ENCODE measurements around the gene CDH13.

Gene CDH13

GRCh38 chr16:83085660-83086059 is 458.9 kb downstream of the CDH13 start:
- no peaks in the 10 kb centered on the region; the same call in 1 of the 2 replicates for H3K4me1 ChIP-seq (ENCODE audit: control insufficient read depth, insufficient read depth, low read length)
- H3K27me3 ChIP-seq (ENCODE audit: control insufficient read depth, insufficient read depth, low read length) = no peaks in the 10 kb centered on the region
- H3K4me3 ChIP-seq (ENCODE audit: low read depth, low read length) = no peak overlapping the region
- H3K27ac ChIP-seq (ENCODE audit: low read depth, low read length) = no peak overlapping the region
- peaks cover 6% of the 10 kb centered on the region; the same call in 1 of the 2 replicates for H3K9me3 ChIP-seq (ENCODE audit: control insufficient read depth, insufficient read depth, low read depth, low read length)
- H3K36me3 ChIP-seq (ENCODE audit: control insufficient read depth, insufficient read depth, low read length) = no peaks in the 10 kb centered on the region
- no peak overlapping the region for H3K9ac ChIP-seq (ENCODE audit: low read length)

DNA sequence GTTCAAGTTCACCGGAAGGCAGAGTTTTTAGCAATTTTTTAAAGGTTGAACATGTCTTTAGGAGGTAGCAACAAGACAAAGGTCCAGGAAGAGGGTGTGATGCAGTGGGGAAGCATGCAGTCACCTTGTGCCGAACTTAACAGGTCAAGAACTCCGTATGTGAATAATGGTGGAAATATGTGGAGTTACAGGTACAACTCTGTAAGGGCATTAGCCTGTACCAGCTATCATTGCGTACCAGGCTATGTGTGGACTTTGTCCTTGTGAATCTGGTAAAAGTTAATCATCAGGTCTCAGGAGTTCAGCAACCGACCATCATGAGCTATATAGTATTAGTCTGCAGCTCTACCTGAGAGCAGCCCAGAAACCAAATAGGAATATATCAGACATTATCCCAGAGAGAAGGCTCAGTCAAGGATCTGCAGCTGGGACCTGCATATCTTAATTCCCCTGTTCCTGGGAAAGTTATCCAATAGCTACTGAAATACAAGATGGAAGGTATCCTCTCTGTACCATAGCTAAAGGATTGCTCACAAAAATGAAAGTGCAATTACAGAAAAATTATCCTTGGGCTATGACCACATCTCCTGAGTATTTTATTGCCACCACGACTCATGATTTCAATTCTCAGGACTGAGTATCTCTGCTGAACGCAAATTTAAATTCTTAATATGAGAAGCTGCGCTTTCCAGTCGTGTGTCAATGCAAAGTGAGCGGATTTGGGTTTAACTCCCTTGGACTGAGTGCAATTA is 469.3 kb downstream of the CDH13 start:
- H3K9me3 ChIP-seq (ENCODE audit: control insufficient read depth, insufficient read depth, low read depth, low read length) = 0 out of 2 replicates have a peak, but pooled peaks cover 9% of the 10 kb centered on the region
- H3K27me3 ChIP-seq (ENCODE audit: control insufficient read depth, insufficient read depth, low read length) = no peaks in the 10 kb centered on the region
- H3K4me1 ChIP-seq (ENCODE audit: control insufficient read depth, insufficient read depth, low read length) = no peaks in the 10 kb centered on the region
- H3K36me3 ChIP-seq (ENCODE audit: control insufficient read depth, insufficient read depth, low read length) = no peaks in the 10 kb centered on the region
- no peak overlapping the region for H3K9ac ChIP-seq (ENCODE audit: low read length)
- no peak overlapping the region for H3K27ac ChIP-seq (ENCODE audit: low read depth, low read length)
- no peak overlapping the region for H3K4me3 ChIP-seq (ENCODE audit: low read depth, low read length)

DNA sequence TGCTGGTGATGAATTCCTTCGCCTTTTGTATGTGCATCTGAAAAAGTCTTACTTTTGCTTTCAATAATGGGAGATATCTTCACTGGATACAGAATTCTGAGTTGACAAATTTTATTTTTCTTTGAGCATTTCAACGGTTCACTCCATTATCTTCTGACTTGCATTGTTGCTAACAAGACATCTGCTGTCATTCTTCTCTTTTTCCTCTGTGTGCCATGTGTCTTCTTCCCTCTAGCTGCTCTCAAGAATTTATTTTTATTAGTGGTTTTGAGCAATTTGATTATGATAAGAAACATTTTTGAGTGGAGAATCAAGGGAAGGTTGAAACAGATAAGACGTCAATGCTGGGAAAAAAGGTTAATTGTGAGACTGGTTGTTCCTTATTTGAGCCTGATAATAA is 471.8 kb downstream of the CDH13 start:
- Histone ChIP-seq H3K9me3 (ENCODE audit: control insufficient read depth, insufficient read depth, low read depth, low read length) (peaks cover 19% of the 10 kb centered on the region; the same call in 1 of the 2 replicates), H3K27me3 (ENCODE audit: control insufficient read depth, insufficient read depth, low read length) (no peaks in the 10 kb centered on the region), H3K4me1 (ENCODE audit: control insufficient read depth, insufficient read depth, low read length) (no peaks in the 10 kb centered on the region), H3K9ac (ENCODE audit: low read length) (no peak overlapping the region), H3K36me3 (ENCODE audit: control insufficient read depth, insufficient read depth, low read length) (no peaks in the 10 kb centered on the region), H3K27ac (ENCODE audit: low read depth, low read length) (no peak overlapping the region), H3K4me3 (ENCODE audit: low read depth, low read length) (no peak overlapping the region)

DNA sequence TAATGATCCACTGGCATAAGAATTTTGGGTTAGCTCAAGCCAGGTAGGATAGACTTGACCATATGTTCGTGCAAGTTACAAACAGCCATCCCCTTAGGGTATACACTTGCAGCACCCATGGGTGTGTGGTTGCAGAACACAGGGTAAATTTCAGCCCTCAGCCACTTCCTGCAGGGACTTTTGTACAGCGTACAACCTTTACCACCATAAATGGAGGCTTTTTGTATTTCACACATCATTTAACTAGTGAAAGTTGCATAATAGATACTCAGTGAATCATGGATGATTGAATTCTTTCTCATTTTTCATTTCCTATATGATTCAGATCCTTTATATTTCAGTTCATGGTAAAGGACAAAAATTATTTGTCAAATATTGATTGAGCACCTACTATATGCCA is 473.9 kb downstream of the CDH13 start:
- no peak overlapping the region for H3K4me3 ChIP-seq (ENCODE audit: low read depth, low read length)
- peaks cover 19% of the 10 kb centered on the region; the same call in 1 of the 2 replicates for H3K9me3 ChIP-seq (ENCODE audit: control insufficient read depth, insufficient read depth, low read depth, low read length)
- H3K9ac ChIP-seq (ENCODE audit: low read length) = no peak overlapping the region
- no peaks in the 10 kb centered on the region for H3K27me3 ChIP-seq (ENCODE audit: control insufficient read depth, insufficient read depth, low read length)
- no peak overlapping the region for H3K27ac ChIP-seq (ENCODE audit: low read depth, low read length)
- no peaks in the 10 kb centered on the region for H3K4me1 ChIP-seq (ENCODE audit: control insufficient read depth, insufficient read depth, low read length)
- H3K36me3 ChIP-seq (ENCODE audit: control insufficient read depth, insufficient read depth, low read length) = no peaks in the 10 kb centered on the region

- Histone ChIP-seq H3K27ac (ENCODE audit: low read depth, low read length) (no peak overlapping the region), H3K4me1 (ENCODE audit: control insufficient read depth, insufficient read depth, low read length) (no peaks in the 10 kb centered on the region), H3K9me3 (ENCODE audit: control insufficient read depth, insufficient read depth, low read depth, low read length) (peaks cover 19% of the 10 kb centered on the region; the same call in 1 of the 2 replicates), H3K27me3 (ENCODE audit: control insufficient read depth, insufficient read depth, low read length) (no peaks in the 10 kb centered on the region), H3K9ac (ENCODE audit: low read length) (no peak overlapping the region), H3K4me3 (ENCODE audit: low read depth, low read length) (no peak overlapping the region), H3K36me3 (ENCODE audit: control insufficient read depth, insufficient read depth, low read length) (no peaks in the 10 kb centered on the region)
Observed at GRCh38 chr16:83102336-83102735, 475.6 kb downstream of the CDH13 start.

DNA sequence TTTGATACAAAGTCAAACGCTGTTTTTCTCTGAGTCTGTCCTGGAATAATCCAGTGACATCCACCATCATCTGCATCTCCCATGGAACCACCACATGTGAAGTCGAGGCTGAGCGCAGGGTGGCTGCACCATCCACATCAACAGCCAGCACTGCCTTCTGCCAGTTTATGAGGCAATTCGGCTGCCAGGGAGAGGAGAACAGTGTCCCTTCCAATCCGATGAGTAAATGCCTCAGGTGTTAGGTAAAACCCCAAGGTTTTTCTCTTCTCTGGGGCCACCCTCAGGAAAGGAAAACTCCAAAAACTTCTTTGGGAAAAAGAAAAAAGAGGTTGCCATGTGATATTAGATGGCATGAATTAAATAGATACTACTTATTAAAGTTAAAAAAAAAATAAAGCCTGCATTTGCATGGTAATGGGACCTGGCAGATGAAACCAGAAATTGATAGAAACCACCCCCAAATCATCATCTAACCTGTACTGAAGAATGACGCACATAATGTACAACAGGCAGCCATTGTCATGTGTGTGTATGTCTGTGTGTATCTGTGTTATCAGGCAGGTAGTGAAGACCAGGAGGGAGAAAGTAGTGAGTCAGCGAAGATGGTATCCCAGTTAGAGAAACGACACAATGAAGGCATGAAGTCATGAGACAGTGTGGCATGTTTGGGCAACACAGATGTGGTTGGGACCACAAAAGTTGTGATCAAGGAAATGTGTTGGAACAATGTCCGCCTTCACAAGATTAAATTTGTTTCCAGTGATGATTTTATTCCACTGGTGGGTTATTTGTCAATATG is 478.7 kb downstream of the CDH13 start:
- Histone ChIP-seq H3K27me3 (ENCODE audit: control insufficient read depth, insufficient read depth, low read length) (no peaks in the 10 kb centered on the region), H3K36me3 (ENCODE audit: control insufficient read depth, insufficient read depth, low read length) (no peaks in the 10 kb centered on the region), H3K4me3 (ENCODE audit: low read depth, low read length) (no peak overlapping the region), H3K9ac (ENCODE audit: low read length) (no peak overlapping the region), H3K4me1 (ENCODE audit: control insufficient read depth, insufficient read depth, low read length) (no peaks in the 10 kb centered on the region), H3K9me3 (ENCODE audit: control insufficient read depth, insufficient read depth, low read depth, low read length) (peaks cover 11% of the 10 kb centered on the region; the same call in 1 of the 2 replicates), H3K27ac (ENCODE audit: low read depth, low read length) (no peak overlapping the region)

DNA sequence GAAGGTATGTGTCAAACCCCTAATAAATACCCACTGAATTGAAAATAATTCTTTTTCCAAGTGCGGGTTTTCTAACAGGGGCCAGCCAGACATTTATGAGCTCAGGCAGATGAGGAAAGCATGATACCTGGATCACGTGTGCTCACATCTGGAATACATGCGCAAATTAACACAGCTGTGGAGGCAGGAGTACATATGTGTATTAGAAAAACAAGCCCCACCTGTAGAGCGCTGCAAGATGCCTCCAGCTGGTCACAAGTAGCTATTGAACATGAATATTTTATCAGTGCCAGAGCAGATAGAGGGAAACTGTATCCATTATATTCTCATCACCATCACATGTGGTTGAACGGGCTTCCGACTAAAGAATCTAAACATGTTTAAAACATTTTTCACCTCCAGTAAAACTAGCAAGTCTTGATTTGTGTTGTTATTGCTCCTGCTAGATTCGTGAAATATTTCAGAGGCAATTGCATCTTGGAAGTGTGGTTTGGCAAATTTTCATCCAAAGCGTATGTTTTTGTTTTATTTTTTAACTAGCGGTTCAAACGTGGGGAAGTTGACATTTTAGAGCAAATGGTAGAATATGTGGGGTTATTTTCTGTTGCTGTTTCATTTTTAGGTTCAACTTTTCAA is 482.8 kb downstream of the CDH13 start:
- H3K27ac ChIP-seq (ENCODE audit: low read depth, low read length) = no peak overlapping the region
- H3K4me1 ChIP-seq (ENCODE audit: control insufficient read depth, insufficient read depth, low read length) = peaks cover 9% of the 10 kb centered on the region
- no peaks in the 10 kb centered on the region for H3K36me3 ChIP-seq (ENCODE audit: control insufficient read depth, insufficient read depth, low read length)
- no peak overlapping the region for H3K9ac ChIP-seq (ENCODE audit: low read length)
- H3K4me3 ChIP-seq (ENCODE audit: low read depth, low read length) = no peak overlapping the region
- H3K27me3 ChIP-seq (ENCODE audit: control insufficient read depth, insufficient read depth, low read length) = no peaks in the 10 kb centered on the region
- H3K9me3 ChIP-seq (ENCODE audit: control insufficient read depth, insufficient read depth, low read depth, low read length) = no peaks in the 10 kb centered on the region

- H3K27ac ChIP-seq (ENCODE audit: low read depth, low read length) = no peak overlapping the region
- peaks cover 15% of the 10 kb centered on the region for H3K4me1 ChIP-seq (ENCODE audit: control insufficient read depth, insufficient read depth, low read length)
- H3K9me3 ChIP-seq (ENCODE audit: control insufficient read depth, insufficient read depth, low read depth, low read length) = no peaks in the 10 kb centered on the region
- H3K27me3 ChIP-seq (ENCODE audit: control insufficient read depth, insufficient read depth, low read length) = no peaks in the 10 kb centered on the region
- H3K4me3 ChIP-seq (ENCODE audit: low read depth, low read length) = no peak overlapping the region
- no peak overlapping the region for H3K9ac ChIP-seq (ENCODE audit: low read length)
- no peaks in the 10 kb centered on the region for H3K36me3 ChIP-seq (ENCODE audit: control insufficient read depth, insufficient read depth, low read length)
Observed at GRCh38 chr16:83110269-83110668, 483.5 kb downstream of the CDH13 start.

DNA sequence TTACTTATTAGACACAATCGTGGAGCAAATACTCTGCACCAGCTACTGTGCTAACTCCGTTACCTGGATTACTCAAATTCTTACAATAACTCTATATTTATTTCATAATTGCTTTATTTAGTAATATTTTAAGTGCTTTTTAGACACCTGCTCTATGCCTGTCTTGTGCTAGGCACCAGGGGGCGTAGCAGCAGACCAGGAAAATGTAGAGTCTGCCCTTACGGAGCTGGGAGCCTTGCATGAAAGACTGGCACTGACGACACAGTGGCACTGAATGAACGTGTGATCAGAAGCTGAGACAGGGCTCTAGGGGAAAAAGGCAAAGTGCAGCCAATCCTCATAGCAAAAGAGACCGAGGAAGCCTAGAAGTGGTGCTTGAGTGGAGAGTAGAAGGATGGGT is 486.5 kb downstream of the CDH13 start:
- Histone ChIP-seq H3K4me3 (ENCODE audit: low read depth, low read length) (peak overlapping the region; percentile 16; the same call in 1 of the 2 replicates), H3K9ac (ENCODE audit: low read length) (no peak overlapping the region), H3K4me1 (ENCODE audit: control insufficient read depth, insufficient read depth, low read length) (peaks cover 15% of the 10 kb centered on the region), H3K36me3 (ENCODE audit: control insufficient read depth, insufficient read depth, low read length) (no peaks in the 10 kb centered on the region), H3K27ac (ENCODE audit: low read depth, low read length) (no peak overlapping the region), H3K9me3 (ENCODE audit: control insufficient read depth, insufficient read depth, low read depth, low read length) (no peaks in the 10 kb centered on the region), H3K27me3 (ENCODE audit: control insufficient read depth, insufficient read depth, low read length) (no peaks in the 10 kb centered on the region)

DNA sequence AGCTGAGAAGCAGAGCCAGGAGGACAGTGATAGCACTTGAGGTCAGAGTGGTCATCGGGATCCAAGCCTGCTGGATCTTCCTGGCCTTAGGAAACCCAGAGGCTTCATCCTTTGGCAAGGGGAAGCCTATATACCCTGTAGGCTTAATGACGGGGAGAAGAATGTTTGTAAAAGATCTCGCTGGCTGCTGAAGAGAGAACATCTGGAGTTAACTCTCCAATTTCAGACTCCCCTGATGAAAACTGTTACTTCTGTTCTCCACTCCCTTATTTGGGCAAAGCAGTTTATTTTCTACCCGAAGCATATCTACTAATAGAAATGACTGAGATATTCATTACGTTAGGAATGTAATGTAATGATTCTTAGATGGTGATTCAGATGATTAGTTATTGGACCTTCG is 487.0 kb downstream of the CDH13 start:
- Histone ChIP-seq H3K27me3 (ENCODE audit: control insufficient read depth, insufficient read depth, low read length) (no peaks in the 10 kb centered on the region), H3K9ac (ENCODE audit: low read length) (no peak overlapping the region), H3K4me3 (ENCODE audit: low read depth, low read length) (peak overlapping the region; percentile 16; the same call in 1 of the 2 replicates), H3K27ac (ENCODE audit: low read depth, low read length) (no peak overlapping the region), H3K36me3 (ENCODE audit: control insufficient read depth, insufficient read depth, low read length) (no peaks in the 10 kb centered on the region), H3K9me3 (ENCODE audit: control insufficient read depth, insufficient read depth, low read depth, low read length) (no peaks in the 10 kb centered on the region), H3K4me1 (ENCODE audit: control insufficient read depth, insufficient read depth, low read length) (peaks cover 15% of the 10 kb centered on the region)
